Upper lobe of left lung (tissue), 4 donors: ENCODE measurements around the gene OR13C3.

Experiments
- POLR2A ChIP-seq, 4 donors: fragments of 450-650 bp; IDR thresholded peaks; one replicate each; pipeline ENCODE4 v1.5.1; 2016 to 2017; ENCODE audit warnings: antibody characterized with exemption in 4 of 4, mild to moderate bottlenecking in 2 of 4
- TF ChIP-seq, protein P1 (sequence below), 6 experiments: fragments of 450-650 bp in 4 of 6; fragments of 200-600 bp in 2 of 6; sonication (generic) in 2 of 6; IDR thresholded peaks; one replicate each; pipeline ENCODE4 v1.5.1; 2016 to 2019; ENCODE audit warnings: antibody characterized with exemption in 6 of 6

DNA sequence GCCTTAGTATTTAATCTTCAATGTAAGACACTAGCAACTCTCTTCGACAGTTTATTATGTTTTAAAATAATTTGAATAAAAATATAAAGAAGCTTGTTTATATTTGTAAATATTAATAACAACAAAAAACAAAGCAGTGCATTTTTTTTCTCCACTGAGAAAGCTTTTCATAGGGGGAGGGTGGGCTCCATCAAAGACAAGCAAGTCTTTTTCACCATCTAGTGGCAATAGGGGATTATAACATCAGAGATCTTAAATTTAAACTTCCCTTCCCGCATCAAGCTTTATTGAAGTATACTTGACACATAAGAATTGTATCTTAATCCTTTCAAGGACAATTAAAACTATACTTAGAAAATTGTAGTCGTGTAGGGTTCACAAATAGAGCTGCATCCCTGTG is 41.8 kb downstream of the OR13C3 start:
- TF ChIP-seq, protein P1, sequence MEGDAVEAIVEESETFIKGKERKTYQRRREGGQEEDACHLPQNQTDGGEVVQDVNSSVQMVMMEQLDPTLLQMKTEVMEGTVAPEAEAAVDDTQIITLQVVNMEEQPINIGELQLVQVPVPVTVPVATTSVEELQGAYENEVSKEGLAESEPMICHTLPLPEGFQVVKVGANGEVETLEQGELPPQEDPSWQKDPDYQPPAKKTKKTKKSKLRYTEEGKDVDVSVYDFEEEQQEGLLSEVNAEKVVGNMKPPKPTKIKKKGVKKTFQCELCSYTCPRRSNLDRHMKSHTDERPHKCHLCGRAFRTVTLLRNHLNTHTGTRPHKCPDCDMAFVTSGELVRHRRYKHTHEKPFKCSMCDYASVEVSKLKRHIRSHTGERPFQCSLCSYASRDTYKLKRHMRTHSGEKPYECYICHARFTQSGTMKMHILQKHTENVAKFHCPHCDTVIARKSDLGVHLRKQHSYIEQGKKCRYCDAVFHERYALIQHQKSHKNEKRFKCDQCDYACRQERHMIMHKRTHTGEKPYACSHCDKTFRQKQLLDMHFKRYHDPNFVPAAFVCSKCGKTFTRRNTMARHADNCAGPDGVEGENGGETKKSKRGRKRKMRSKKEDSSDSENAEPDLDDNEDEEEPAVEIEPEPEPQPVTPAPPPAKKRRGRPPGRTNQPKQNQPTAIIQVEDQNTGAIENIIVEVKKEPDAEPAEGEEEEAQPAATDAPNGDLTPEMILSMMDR (IDR thresholded peaks at IDR 0.05): no peak
- TF ChIP-seq POLR2A (IDR thresholded peaks at IDR 0.05): no peak
